HCT116 (cell line): ENCODE results near the gene SLC16A10.

Source experiments
- SIN3A ChIP-seq: IDR thresholded peaks from 2 replicates; pipeline ENCODE4 v1.6.1; 2012; ENCODE audit warnings: low read depth
- SRF ChIP-seq: IDR thresholded peaks from 2 replicates; pipeline ENCODE4 v1.6.1; 2012; ENCODE audit warnings: low read depth

- TF ChIP-seq SIN3A: no peak
- TF ChIP-seq SRF: no peak
Measured at GRCh38 chr6:111270121-111270520, 182.8 kb downstream of the SLC16A10 start.
